HepG2 (cell line): ENCODE results near the gene IGFN1. TPM values are rescaled to one million over a fixed set of nuclear protein-coding genes. Genes with fewer than 3 reads are reported as not detected.

ENCODE experiments used
- ATAC-seq: fragments of 200-7000 bp; cut with Tn5 transposase; 3 replicates; pipeline ENCODE4 v1.9.1; 2020; ENCODE audit warnings: mild to moderate bottlenecking, moderate library complexity
- BruUV-seq: library from RNA; stranded (reverse); fragments of 400-500 nt; replicated peaks from 2 replicates; lab custom pipeline; 2021; lab: Mats Ljungman, UMichigan
- CTCF ChIA-PET: fragments of 300-600 bp; formaldehyde crosslinking; extraction: SDS; loops from one replicate; lab custom pipeline; 2021; ENCODE audit warnings: low total read pairs, inconsistent platforms, low intra/inter-chr PET ratio; lab: Yijun Ruan, JAX
- POLR2A ChIA-PET: fragments of 350-600 bp; sonication (Branson Sonifier 250); formaldehyde crosslinking; loops from one replicate; lab custom pipeline; 2020; ENCODE audit warnings: antibody characterized with exemption, inconsistent platforms; lab: Yijun Ruan, JAX
- DNase-seq: peaks from one replicate; pipeline ENCODE4 v3.0.0-alpha.2; 2015; ENCODE audit warnings: low spot score
- FAIRE-seq: peaks from 3 replicates; lab custom pipeline; 2011; peaks lifted over from hg19 to GRCh38; lab: Jason Lieb, UNC
- H2AFZ ChIP-seq: one replicate; pipeline ENCODE4 v1.6.1; 2011; ENCODE audit warnings: low read length, inconsistent platforms
- H3K27ac ChIP-seq: fragments of 300-600 bp; 3 replicates; pipeline ENCODE4 v1.8.0; 2011; ENCODE audit warnings: mixed run types, mild to moderate bottlenecking, mixed read lengths, low read length, inconsistent platforms; ENCODE audit not compliant: insufficient read depth; ENCODE audit errors: extremely low read length
- H3K27me3 ChIP-seq, 2 experiments: fragments of 200-600 bp in 1 of 2; 2 replicates in 1 of 2; 3 replicates in 1 of 2; pipeline versions ENCODE4 v1.6.0 to v1.8.0; 2011; ENCODE audit warnings: low read length in 2 of 2, mild to moderate bottlenecking in 2 of 2, moderate library complexity in 2 of 2, inconsistent platforms in 1 of 2; ENCODE audit not compliant: insufficient read depth in 2 of 2, control insufficient read depth in 1 of 2
- H3K36me3 ChIP-seq, 2 experiments: fragments of 200-600 bp in 1 of 2; replicated peaks in 1 of 2; 2 replicates in 1 of 2; 3 replicates in 1 of 2; pipeline versions ENCODE4 v1.5.1 to v1.8.0; 2011; ENCODE audit warnings: low read length in 2 of 2, inconsistent platforms in 1 of 2; ENCODE audit not compliant: insufficient read depth in 2 of 2, control insufficient read depth in 1 of 2
- H3K4me1 ChIP-seq: 2 replicates; pipeline ENCODE4 v1.5.1; 2012; ENCODE audit warnings: low read length, inconsistent platforms; ENCODE audit not compliant: insufficient read depth
- H3K4me2 ChIP-seq: 2 replicates; pipeline ENCODE4 v1.6.0; 2011; ENCODE audit warnings: low read depth, low read length, inconsistent platforms
- H3K4me3 ChIP-seq, 3 experiments: fragments of 200-600 bp in 1 of 3; sonication (generic), shearing (Covaris generic) in 1 of 3; replicated peaks in 1 of 3; 2 replicates each; pipeline ENCODE4 v1.5.1; 2011 to 2016; ENCODE audit warnings: low read length in 3 of 3, inconsistent platforms in 2 of 3, low read depth in 2 of 3, mild to moderate bottlenecking in 2 of 3, control low read depth in 1 of 3, mixed read lengths in 1 of 3; ENCODE audit not compliant: insufficient read depth in 1 of 3
- H3K79me2 ChIP-seq: one replicate; pipeline ENCODE4 v1.6.1; 2011; ENCODE audit warnings: low read length, inconsistent platforms; ENCODE audit not compliant: insufficient read depth
- H3K9ac ChIP-seq: 2 replicates; pipeline ENCODE4 v1.6.0; 2011; ENCODE audit warnings: mild to moderate bottlenecking, low read depth, low read length, inconsistent platforms; ENCODE audit not compliant: insufficient read depth
- H3K9me3 ChIP-seq: 2 replicates; pipeline ENCODE4 v1.5.1; 2012; ENCODE audit warnings: mild to moderate bottlenecking, low read length
- H4K20me1 ChIP-seq: 2 replicates; pipeline ENCODE4 v1.6.0; 2011; ENCODE audit warnings: inconsistent platforms, mild to moderate bottlenecking, low read length, moderate library complexity; ENCODE audit not compliant: insufficient read depth
- CCDC6 ChIP-seq: sonication (generic); formaldehyde crosslinking; IDR thresholded peaks from 2 replicates; pipeline ENCODE4 v1.8.1; 2022; ENCODE audit warnings: mild to moderate bottlenecking, missing genetic modification reagents, moderate library complexity
- DPF2 ChIP-seq: sonication (generic); formaldehyde crosslinking; IDR thresholded peaks from 2 replicates; pipeline ENCODE4 v1.4.0; 2020; ENCODE audit warnings: mild to moderate bottlenecking, low read depth, missing genetic modification reagents, borderline replicate concordance
- ETV5 ChIP-seq: IDR thresholded peaks from 2 replicates; pipeline ENCODE4 v1.6.1; 2018; ENCODE audit warnings: missing biosample characterization, missing genetic modification reagents, inconsistent platforms, borderline replicate concordance
- HCFC1 ChIP-seq: fragments of 150-350 bp; IDR thresholded peaks from 2 replicates; pipeline ENCODE4 v1.6.1; 2014; ENCODE audit warnings: low read depth, low read length
- JDP2 ChIP-seq: sonication (generic); formaldehyde crosslinking; IDR thresholded peaks from 2 replicates; pipeline ENCODE4 v1.8.1; 2022; ENCODE audit warnings: missing genetic modification reagents, borderline replicate concordance
- MTF1 ChIP-seq: sonication (generic); formaldehyde crosslinking; IDR thresholded peaks from 2 replicates; pipeline ENCODE4 v1.5.0; 2020; ENCODE audit warnings: missing genetic modification reagents
- NFE2L2 ChIP-seq: fragments of 150-350 bp; IDR thresholded peaks from 2 replicates; pipeline ENCODE4 v1.6.1; 2014; ENCODE audit warnings: low read length
- NONO ChIP-seq, 2 experiments: fragments of 450-650 bp in 1 of 2; sonication (generic) in 1 of 2; formaldehyde crosslinking in 1 of 2; IDR thresholded peaks in 1 of 2; conservative IDR thresholded peaks in 1 of 2; 2 replicates each; pipeline versions ENCODE4 v1.6.1 to v1.8.0; 2017 to 2022; ENCODE audit warnings: mild to moderate bottlenecking in 1 of 2, missing genetic modification reagents in 1 of 2, moderate library complexity in 1 of 2
- POLR2G ChIP-seq: fragments of 200-400 bp; formaldehyde crosslinking; IDR thresholded peaks from 2 replicates; pipeline ENCODE4 v1.6.1; 2018; ENCODE audit warnings: mild to moderate bottlenecking, low read depth, low read length, moderate library complexity
- REPIN1 ChIP-seq: sonication (generic); formaldehyde crosslinking; IDR thresholded peaks from 2 replicates; pipeline ENCODE4 v1.8.0; 2022; ENCODE audit warnings: missing genetic modification reagents, low read depth, mild to moderate bottlenecking, borderline replicate concordance
- SKI ChIP-seq: fragments of 450-650 bp; IDR thresholded peaks from one replicate; pipeline ENCODE4 v1.6.1; 2018; ENCODE audit warnings: mild to moderate bottlenecking; ENCODE audit not compliant: partially characterized antibody
- SRSF4 ChIP-seq: fragments of 200-400 bp; formaldehyde crosslinking; IDR thresholded peaks from one replicate; pipeline ENCODE4 v1.6.1; 2018; ENCODE audit warnings: mild to moderate bottlenecking, low read depth, low read length, moderate library complexity; ENCODE audit not compliant: poor library complexity, severe bottlenecking
- ZNF232 ChIP-seq: sonication (generic); formaldehyde crosslinking; IDR thresholded peaks from 2 replicates; pipeline ENCODE4 v1.4.0; 2020; ENCODE audit warnings: missing genetic modification reagents, borderline replicate concordance
- ZNF83 ChIP-seq: sonication (generic); formaldehyde crosslinking; IDR thresholded peaks from 2 replicates; pipeline ENCODE4 v1.4.0; 2020; ENCODE audit warnings: missing genetic modification reagents, mild to moderate bottlenecking, borderline replicate concordance
- WGBS: methylation state at CpG from one replicate; pipeline ENCODE4 v1.1.6; 2017; ENCODE audit warnings: low lambda C conversion rate; 5-methylcytosine and 5-hydroxymethylcytosine counted together
- in situ Hi-C: cut with HindIII; loops from 2 replicates; pipeline ENCODE4 v1.10.0; 2017; ENCODE audit warnings: low pct_unique_long_range_greater_than_20kb; ENCODE audit not compliant: extremely low pct_ligation_motif_present
- intact Hi-C: fragments of 100-400 bp; cut with micrococcal nuclease; formaldehyde crosslinking; loops from one replicate; pipeline ENCODE4 v1.10.0; 2022; ENCODE audit not compliant: unreplicated experiment
- polyA plus RNA-seq, 8 experiments: library from polyadenylated mRNA; depleted of rRNA in 3 of 8; stranded (reverse) in 7 of 8; unstranded in 1 of 8; fragments of >200 nt; fragmentation: Illumina TruSeq in 4 of 8; extraction: Trizol in 4 of 8; gene quantifications; 2 replicates each; pipeline versions ENCODE4 v1.2.1 to v1.2.3, GENCODE V29; 2011 to 2016; ENCODE audit warnings: low read depth in 4 of 8, missing spikeins in 1 of 8, mixed read lengths in 1 of 8; ENCODE audit not compliant: insufficient read depth in 1 of 8
- total RNA-seq, 5 experiments: library from RNA; depleted of rRNA; stranded (reverse); fragments of >200 nt; fragmentation: Illumina TruSeq; extraction: Trizol; gene quantifications; 2 replicates each; pipeline ENCODE4 v1.2.3, GENCODE V29; 2016; ENCODE audit warnings: low read depth in 1 of 5
- TF ChIP-seq, protein P1 (sequence below): sonication (generic); formaldehyde crosslinking; IDR thresholded peaks from 2 replicates; pipeline ENCODE4 v1.4.0; 2020; ENCODE audit warnings: mild to moderate bottlenecking, missing genetic modification reagents
- TF ChIP-seq, protein P2 (sequence below): IDR thresholded peaks from 2 replicates; pipeline ENCODE4 v1.6.1; 2016; ENCODE audit warnings: missing biosample characterization, missing genetic modification reagents, low read depth
- TF ChIP-seq, protein P3 (sequence below): sonication (generic); formaldehyde crosslinking; conservative IDR thresholded peaks from 2 replicates; pipeline ENCODE4 v1.4.0; 2020; ENCODE audit warnings: missing genetic modification reagents
- TF ChIP-seq, protein P4 (sequence below): sonication (generic); formaldehyde crosslinking; IDR thresholded peaks from 2 replicates; pipeline ENCODE4 v1.4.0; 2020; ENCODE audit warnings: missing genetic modification reagents

IGFN1 gene
- total and polyA plus RNA-seq, 2 of the 13 experiments (the other 11 are each of a cell fraction or from before 2014, with no cell fraction given) = 0.04 to 0.05 TPM

DNA sequence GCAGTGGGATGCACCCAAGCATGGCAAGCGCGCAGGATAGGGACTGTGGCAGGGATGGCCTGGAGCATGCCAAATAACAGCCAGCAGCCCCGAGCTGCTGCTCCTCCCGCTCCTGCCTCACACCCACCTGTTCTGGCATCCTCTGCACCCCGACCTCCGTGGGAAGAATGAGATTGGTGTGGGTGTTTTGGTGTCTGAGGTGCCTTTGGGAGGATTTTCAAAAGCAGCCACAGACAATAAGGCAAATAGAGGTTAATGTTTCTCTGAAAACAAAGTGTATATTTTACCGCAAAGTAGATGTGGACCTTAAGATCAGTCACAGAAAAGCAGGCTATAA lies 35.5 kb downstream of the IGFN1 start:
- intact Hi-C loops = no loop called here
- DNase-seq (no peak), ATAC-seq (no peak), FAIRE-seq (no peak)
- ChIA-PET POLR2A (no interaction called here), CTCF (no interaction called here)
- no peaks in the 10 kb centered on the region for H3K9me3 ChIP-seq
- no peak overlapping the region for H2AFZ ChIP-seq
- H3K36me3 ChIP-seq = no peaks in the 10 kb centered on the region
- no peak overlapping the region for H3K4me2 ChIP-seq
- no peak overlapping the region for H3K27ac ChIP-seq
- no peaks in the 10 kb centered on the region for H4K20me1 ChIP-seq
- no peak overlapping the region for H3K9ac ChIP-seq
- H3K4me3 ChIP-seq = no peak overlapping the region
- WGBS = 45% methylated on average over 5 of the region's 7 CpGs
- no TSS peak for BruUV-seq
- in situ Hi-C loops = no loop called here
- TF ChIP-seq JDP2 (no peak), NONO (IDR thresholded peaks at IDR 0.05) (no peak), NONO (CRISPR knock-in tag; conservative IDR thresholded peaks at IDR 0.05) (no peak), POLR2G (no peak), HCFC1 (no peak), SRSF4 (no peak), REPIN1 (CRISPR knock-in tag) (no peak), ETV5 (no peak), CCDC6 (no peak), SKI (no peak), ZNF232 (CRISPR knock-in tag) (no peak), MTF1 (CRISPR knock-in tag) (no peak), NFE2L2 (no peak), ZNF83 (CRISPR knock-in tag) (no peak), DPF2 (CRISPR knock-in tag) (no peak)
- TF ChIP-seq, protein P1, sequence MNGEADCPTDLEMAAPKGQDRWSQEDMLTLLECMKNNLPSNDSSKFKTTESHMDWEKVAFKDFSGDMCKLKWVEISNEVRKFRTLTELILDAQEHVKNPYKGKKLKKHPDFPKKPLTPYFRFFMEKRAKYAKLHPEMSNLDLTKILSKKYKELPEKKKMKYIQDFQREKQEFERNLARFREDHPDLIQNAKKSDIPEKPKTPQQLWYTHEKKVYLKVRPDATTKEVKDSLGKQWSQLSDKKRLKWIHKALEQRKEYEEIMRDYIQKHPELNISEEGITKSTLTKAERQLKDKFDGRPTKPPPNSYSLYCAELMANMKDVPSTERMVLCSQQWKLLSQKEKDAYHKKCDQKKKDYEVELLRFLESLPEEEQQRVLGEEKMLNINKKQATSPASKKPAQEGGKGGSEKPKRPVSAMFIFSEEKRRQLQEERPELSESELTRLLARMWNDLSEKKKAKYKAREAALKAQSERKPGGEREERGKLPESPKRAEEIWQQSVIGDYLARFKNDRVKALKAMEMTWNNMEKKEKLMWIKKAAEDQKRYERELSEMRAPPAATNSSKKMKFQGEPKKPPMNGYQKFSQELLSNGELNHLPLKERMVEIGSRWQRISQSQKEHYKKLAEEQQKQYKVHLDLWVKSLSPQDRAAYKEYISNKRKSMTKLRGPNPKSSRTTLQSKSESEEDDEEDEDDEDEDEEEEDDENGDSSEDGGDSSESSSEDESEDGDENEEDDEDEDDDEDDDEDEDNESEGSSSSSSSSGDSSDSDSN (CRISPR knock-in tag) = no peak
- TF ChIP-seq, protein P2, sequence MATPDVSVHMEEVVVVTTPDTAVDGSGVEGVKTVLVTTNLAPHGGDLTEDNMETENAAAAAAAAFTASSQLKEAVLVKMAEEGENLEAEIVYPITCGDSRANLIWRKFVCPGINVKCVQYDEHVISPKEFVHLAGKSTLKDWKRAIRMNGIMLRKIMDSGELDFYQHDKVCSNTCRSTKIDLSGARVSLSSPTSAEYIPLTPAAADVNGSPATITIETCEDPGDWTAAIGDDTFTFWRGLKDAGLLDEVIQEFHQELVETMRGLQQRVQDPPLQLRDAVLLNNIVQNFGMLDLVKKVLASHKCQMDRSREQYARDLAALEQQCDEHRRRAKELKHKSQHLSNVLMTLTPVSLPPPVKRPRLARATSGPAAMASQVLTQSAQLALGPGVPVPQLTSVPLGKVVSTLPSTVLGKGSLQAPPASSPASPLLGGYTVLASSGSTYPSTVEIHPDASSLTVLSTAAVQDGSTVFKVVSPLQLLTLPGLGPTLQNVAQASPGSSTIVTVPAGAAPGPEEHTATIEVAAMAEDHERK (CRISPR knock-in tag) = no peak
- TF ChIP-seq, protein P3, sequence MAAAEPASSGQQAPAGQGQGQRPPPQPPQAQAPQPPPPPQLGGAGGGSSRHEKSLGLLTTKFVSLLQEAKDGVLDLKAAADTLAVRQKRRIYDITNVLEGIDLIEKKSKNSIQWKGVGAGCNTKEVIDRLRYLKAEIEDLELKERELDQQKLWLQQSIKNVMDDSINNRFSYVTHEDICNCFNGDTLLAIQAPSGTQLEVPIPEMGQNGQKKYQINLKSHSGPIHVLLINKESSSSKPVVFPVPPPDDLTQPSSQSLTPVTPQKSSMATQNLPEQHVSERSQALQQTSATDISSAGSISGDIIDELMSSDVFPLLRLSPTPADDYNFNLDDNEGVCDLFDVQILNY (CRISPR knock-in tag) = no peak
- TF ChIP-seq, protein P4, sequence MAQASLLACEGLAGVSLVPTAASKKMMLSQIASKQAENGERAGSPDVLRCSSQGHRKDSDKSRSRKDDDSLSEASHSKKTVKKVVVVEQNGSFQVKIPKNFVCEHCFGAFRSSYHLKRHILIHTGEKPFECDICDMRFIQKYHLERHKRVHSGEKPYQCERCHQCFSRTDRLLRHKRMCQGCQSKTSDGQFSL = no peak
- H3K79me2 ChIP-seq = no peaks in the 10 kb centered on the region
- H3K27me3 ChIP-seq = peaks cover 10 to 42% of the 10 kb centered on the region in 2 experiments
- peaks cover 20% of the 10 kb centered on the region for H3K4me1 ChIP-seq
